Testis (tissue), 2 donors: ENCODE measurements around the gene CCDC89.

Experiments
- POLR2A ChIP-seq: fragments of 450-650 bp; IDR thresholded peaks from one replicate; pipeline ENCODE4 v1.6.1; 2017; ENCODE audit warnings: antibody characterized with exemption, mild to moderate bottlenecking, moderate library complexity
- TF ChIP-seq, protein P1 (sequence below), 3 experiments: fragments of 450-650 bp in 2 of 3; fragments of 200-600 bp in 1 of 3; sonication (generic) in 1 of 3; IDR thresholded peaks; one replicate each; pipeline ENCODE4 v1.5.1; 2016 to 2019; ENCODE audit warnings: antibody characterized with exemption in 3 of 3, mild to moderate bottlenecking in 2 of 3, moderate library complexity in 1 of 3

DNA sequence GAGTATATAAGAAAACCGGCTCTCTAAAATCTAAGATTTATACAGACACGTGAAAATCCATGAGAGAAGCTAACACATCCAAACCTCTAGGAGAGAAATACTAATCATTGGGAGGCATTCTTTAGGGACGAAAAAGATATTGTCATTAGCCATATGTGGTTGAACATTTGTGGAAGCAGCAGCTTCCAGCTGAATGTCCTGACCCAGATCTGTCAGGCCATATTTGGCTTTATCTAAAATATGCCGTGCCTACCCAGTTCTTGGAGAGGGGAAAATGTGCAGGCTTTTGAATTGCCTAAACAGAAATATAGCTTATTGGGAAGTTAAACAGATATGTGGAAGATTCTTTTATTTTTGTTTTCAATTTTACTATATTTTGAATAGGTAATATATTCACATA, 6.4 kb downstream of the CCDC89 start:
- TF ChIP-seq, protein P1, sequence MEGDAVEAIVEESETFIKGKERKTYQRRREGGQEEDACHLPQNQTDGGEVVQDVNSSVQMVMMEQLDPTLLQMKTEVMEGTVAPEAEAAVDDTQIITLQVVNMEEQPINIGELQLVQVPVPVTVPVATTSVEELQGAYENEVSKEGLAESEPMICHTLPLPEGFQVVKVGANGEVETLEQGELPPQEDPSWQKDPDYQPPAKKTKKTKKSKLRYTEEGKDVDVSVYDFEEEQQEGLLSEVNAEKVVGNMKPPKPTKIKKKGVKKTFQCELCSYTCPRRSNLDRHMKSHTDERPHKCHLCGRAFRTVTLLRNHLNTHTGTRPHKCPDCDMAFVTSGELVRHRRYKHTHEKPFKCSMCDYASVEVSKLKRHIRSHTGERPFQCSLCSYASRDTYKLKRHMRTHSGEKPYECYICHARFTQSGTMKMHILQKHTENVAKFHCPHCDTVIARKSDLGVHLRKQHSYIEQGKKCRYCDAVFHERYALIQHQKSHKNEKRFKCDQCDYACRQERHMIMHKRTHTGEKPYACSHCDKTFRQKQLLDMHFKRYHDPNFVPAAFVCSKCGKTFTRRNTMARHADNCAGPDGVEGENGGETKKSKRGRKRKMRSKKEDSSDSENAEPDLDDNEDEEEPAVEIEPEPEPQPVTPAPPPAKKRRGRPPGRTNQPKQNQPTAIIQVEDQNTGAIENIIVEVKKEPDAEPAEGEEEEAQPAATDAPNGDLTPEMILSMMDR (IDR thresholded peaks at IDR 0.05): no peak
- no peak for TF ChIP-seq POLR2A
